ENCODE measurements around the gene PRKG1. TPM values are rescaled to one million over a fixed set of nuclear protein-coding genes. Genes with fewer than 3 reads are reported as not detected.

PRKG1 gene
- total RNA-seq, 4 donors from 2014 or later, result 26.5 to 72.3 (median 58.1) TPM

DNA sequence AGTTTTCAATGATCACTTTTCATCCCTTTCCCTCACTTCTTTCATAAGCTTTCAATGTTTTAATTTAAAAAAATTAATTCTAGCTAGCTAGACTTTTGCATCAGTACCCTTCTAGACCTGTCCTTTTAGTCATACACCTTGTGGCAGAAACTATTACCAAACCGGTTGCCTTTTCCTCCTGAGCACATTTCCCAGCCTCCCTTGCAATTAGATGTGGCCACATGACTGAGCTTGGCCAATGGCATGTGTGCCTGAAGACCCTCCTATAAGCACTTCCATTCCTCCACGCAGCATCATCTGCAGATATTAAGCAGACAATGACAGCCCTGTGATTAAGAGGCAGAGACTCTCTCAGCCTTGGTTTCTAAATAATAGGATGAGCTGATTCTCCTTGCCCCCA is 1252.1 kb downstream of the PRKG1 start:
- no peak for TF ChIP-seq POLR2A (IDR thresholded peaks at IDR 0.05)
- TF ChIP-seq, protein P1, sequence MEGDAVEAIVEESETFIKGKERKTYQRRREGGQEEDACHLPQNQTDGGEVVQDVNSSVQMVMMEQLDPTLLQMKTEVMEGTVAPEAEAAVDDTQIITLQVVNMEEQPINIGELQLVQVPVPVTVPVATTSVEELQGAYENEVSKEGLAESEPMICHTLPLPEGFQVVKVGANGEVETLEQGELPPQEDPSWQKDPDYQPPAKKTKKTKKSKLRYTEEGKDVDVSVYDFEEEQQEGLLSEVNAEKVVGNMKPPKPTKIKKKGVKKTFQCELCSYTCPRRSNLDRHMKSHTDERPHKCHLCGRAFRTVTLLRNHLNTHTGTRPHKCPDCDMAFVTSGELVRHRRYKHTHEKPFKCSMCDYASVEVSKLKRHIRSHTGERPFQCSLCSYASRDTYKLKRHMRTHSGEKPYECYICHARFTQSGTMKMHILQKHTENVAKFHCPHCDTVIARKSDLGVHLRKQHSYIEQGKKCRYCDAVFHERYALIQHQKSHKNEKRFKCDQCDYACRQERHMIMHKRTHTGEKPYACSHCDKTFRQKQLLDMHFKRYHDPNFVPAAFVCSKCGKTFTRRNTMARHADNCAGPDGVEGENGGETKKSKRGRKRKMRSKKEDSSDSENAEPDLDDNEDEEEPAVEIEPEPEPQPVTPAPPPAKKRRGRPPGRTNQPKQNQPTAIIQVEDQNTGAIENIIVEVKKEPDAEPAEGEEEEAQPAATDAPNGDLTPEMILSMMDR (IDR thresholded peaks at IDR 0.05), result no peak
- intact Hi-C loops (cut with DNase I), result no loop called here
- Histone ChIP-seq H3K4me3 (replicated peaks in 1 of 3) (no peak overlapping the region), H3K27ac (no peak overlapping the region), H3K36me3 (no peaks in the 10 kb centered on the region), H3K4me1 (no peaks in the 10 kb centered on the region), H3K9me3 (no peaks in the 10 kb centered on the region), H3K27me3 (no peaks in the 10 kb centered on the region)
- 85 to 87% methylated on average over 2 of the region's 2 CpGs for WGBS, 2 donors
- DNase-seq, result no peak

DNA sequence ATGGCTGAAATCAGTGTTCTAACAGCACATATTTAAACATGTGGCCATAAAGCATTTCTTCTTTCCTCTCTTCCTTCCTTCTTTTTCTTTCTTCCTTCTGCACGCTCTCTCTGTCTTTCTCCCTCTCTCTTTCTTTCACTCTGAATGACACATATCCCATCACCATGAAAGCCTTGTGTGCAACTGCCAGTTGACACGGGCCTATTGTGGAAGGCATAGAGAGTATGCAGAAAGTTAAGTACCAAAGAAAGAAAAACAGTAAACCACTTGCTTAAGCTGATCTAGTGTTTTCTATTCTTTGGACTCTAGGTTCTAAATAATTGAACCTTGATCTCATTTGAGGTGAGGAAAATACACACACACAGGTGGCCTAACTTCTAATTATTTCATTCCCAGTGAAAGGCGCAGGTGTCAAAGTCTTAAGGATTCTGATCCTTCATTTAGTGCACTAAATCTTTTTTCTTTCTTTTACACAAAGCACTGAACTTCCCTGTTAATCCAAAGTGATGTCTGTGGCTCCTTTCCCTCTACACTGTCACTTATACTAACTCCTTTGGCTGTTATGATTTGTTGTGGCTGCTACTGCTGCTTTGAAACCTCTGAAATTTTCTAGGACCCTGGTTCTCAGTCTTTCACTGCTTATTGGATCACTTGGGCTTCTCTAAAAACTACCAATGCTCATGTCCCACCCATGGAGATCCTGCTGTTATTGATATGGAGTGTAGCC is 1257.5 kb downstream of the PRKG1 start:
- Histone ChIP-seq H3K4me1 (no peaks in the 10 kb centered on the region), H3K4me3 (replicated peaks in 1 of 3) (no peak overlapping the region), H3K27me3 (no peaks in the 10 kb centered on the region), H3K36me3 (no peaks in the 10 kb centered on the region), H3K9me3 (no peaks in the 10 kb centered on the region), H3K27ac (no peak overlapping the region)
- intact Hi-C loops (cut with DNase I), result no loop called here
- no peak for TF ChIP-seq POLR2A (IDR thresholded peaks at IDR 0.05)
- TF ChIP-seq, protein P1 (IDR thresholded peaks at IDR 0.05), result no peak
- no peak for DNase-seq
- WGBS, 2 donors, result 68 to 70% methylated on average over 3 of the region's 3 CpGs

DNA sequence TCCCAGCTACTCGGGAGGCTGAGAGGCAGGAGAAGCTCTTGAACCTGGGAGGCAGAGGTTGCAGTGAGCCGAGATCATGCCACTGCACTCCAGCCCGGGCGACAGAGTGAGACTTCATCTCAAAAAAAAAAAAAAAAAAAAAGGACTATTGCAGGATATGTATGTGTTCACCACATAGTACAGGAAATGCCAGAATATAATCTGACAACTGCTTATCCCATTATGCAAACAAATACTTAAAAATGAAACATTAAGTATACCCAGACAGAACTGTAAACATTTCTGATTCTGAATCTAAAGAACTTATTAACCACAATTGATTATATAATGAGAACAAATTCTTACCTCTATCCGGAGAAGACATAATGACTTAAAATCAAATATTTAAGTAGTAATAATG is 1258.5 kb downstream of the PRKG1 start:
- no peak for DNase-seq
- H3K36me3 ChIP-seq, result no peaks in the 10 kb centered on the region
- H3K27me3 ChIP-seq, result no peaks in the 10 kb centered on the region
- no peaks in the 10 kb centered on the region for H3K9me3 ChIP-seq
- TF ChIP-seq POLR2A (IDR thresholded peaks at IDR 0.05), result no peak
- TF ChIP-seq, protein P1 (IDR thresholded peaks at IDR 0.05), result no peak
- no peaks in the 10 kb centered on the region for H3K4me1 ChIP-seq
- H3K4me3 ChIP-seq (replicated peaks in 1 of 3), result no peak overlapping the region
- H3K27ac ChIP-seq, result no peak overlapping the region
- intact Hi-C loops (cut with DNase I), result no loop called here
- 81 to 84% methylated on average over 5 of the region's 5 CpGs for WGBS, 2 donors

DNA sequence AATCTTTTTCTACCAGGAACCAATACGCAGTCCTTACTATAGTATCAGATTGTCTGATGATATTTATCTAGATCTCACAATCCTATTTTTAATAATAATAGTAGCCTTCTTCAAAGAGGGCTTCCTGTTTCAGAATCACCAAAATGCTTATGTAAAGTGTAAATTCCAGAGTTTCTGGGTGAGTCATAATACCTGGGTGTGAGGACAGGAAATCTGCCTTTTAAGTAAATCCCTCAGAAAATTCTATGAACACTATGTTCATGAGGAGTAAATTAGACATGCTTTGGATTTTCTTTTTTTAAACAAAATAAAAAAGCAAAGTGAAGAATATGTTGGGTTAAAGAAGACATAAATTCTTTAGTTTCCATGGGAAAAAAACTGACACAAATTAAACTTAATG is 1260.3 kb downstream of the PRKG1 start:
- intact Hi-C loops (cut with DNase I), result no loop called here
- WGBS, 2 donors, result 90% methylated on average over 1 of the region's 1 CpG

DNA sequence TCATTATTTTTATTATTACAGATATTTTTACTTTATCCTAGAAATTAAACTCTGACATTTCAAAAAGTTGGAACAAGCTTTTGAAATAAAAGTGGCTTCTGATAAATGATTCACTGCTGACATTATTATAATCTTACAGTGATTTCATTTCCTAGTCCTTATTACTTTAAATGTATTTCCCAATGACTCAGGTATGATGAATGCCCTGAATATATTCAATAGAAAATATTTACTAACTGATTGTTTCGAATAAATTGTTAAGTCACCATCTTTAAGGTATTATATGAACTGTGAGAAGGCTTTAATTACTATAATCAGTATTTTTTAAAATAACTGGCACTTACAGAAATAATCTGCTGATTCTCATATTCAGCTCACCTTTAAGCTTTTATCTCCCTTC is 1261.4 kb downstream of the PRKG1 start:
- no peaks in the 10 kb centered on the region for H3K27me3 ChIP-seq
- WGBS, 2 donors, result 83 to 90% methylated on average over 1 of the region's 1 CpG
- no peak overlapping the region for H3K4me3 ChIP-seq (replicated peaks in 1 of 3)
- H3K9me3 ChIP-seq, result no peaks in the 10 kb centered on the region
- TF ChIP-seq POLR2A (IDR thresholded peaks at IDR 0.05), result no peak
- DNase-seq, result no peak
- H3K4me1 ChIP-seq, result no peaks in the 10 kb centered on the region
- intact Hi-C loops (cut with DNase I), result no loop called here
- no peaks in the 10 kb centered on the region for H3K36me3 ChIP-seq
- H3K27ac ChIP-seq, result no peak overlapping the region

More for the DNA sequence above, 1260.3 kb downstream of the PRKG1 start:
- TF ChIP-seq POLR2A (IDR thresholded peaks at IDR 0.05), result no peak
- TF ChIP-seq, protein P1 (IDR thresholded peaks at IDR 0.05), result no peak
- Histone ChIP-seq H3K27ac (no peak overlapping the region), H3K36me3 (no peaks in the 10 kb centered on the region), H3K27me3 (no peaks in the 10 kb centered on the region), H3K4me3 (replicated peaks in 1 of 3) (no peak overlapping the region), H3K9me3 (no peaks in the 10 kb centered on the region), H3K4me1 (no peaks in the 10 kb centered on the region)
- no peak for DNase-seq
